HEK293 (cell line): Measurements from ENCODE around the gene ZCCHC14.

Experiments
- ATF2 ChIP-seq: fragments of 450-650 bp; formaldehyde crosslinking; IDR thresholded peaks from 2 replicates; pipeline ENCODE4 v1.5.1; 2016; ENCODE audit warnings: missing biosample characterization, missing genetic modification characterization, low read depth
- BCL11A ChIP-seq: fragments of 450-650 bp; formaldehyde crosslinking; IDR thresholded peaks from 2 replicates; pipeline ENCODE4 v1.5.1; 2016; ENCODE audit warnings: low read depth, missing biosample characterization, missing genetic modification characterization
- CTCF ChIP-seq: fragments of 450-650 bp; formaldehyde crosslinking; IDR thresholded peaks from 2 replicates; pipeline ENCODE4 v1.5.1; 2016; ENCODE audit warnings: missing biosample characterization, missing genetic modification characterization
- KLF10 ChIP-seq: fragments of 450-650 bp; IDR thresholded peaks from 2 replicates; pipeline ENCODE4 v1.5.1; 2018; ENCODE audit warnings: missing biosample characterization, mild to moderate bottlenecking, missing genetic modification characterization
- KLF7 ChIP-seq: fragments of 450-650 bp; formaldehyde crosslinking; IDR thresholded peaks from 2 replicates; pipeline ENCODE4 v1.5.1; 2016; ENCODE audit warnings: missing biosample characterization, missing genetic modification characterization, borderline replicate concordance
- SP7 ChIP-seq: fragments of 450-650 bp; formaldehyde crosslinking; IDR thresholded peaks from 2 replicates; pipeline ENCODE4 v1.5.1; 2016; ENCODE audit warnings: missing biosample characterization, missing genetic modification characterization
- TCF7L2 ChIP-seq: IDR thresholded peaks from 2 replicates; pipeline ENCODE4 v1.6.1; 2011; ENCODE audit warnings: low read depth, mild to moderate bottlenecking, inconsistent platforms, low read length, moderate library complexity, borderline replicate concordance
- ZEB2 ChIP-seq: fragments of 450-650 bp; formaldehyde crosslinking; IDR thresholded peaks from 2 replicates; pipeline ENCODE4 v1.5.1; 2016; ENCODE audit warnings: missing biosample characterization, missing genetic modification characterization
- ZFP37 ChIP-seq: fragments of 450-650 bp; formaldehyde crosslinking; IDR thresholded peaks from 2 replicates; pipeline ENCODE4 v1.5.1; 2016; ENCODE audit warnings: missing biosample characterization, missing genetic modification characterization
- ZFP69B ChIP-seq: fragments of 450-650 bp; formaldehyde crosslinking; IDR thresholded peaks from 2 replicates; pipeline ENCODE4 v1.5.1; 2016; ENCODE audit warnings: missing biosample characterization, missing genetic modification characterization
- ZNF140 ChIP-seq: fragments of 450-650 bp; formaldehyde crosslinking; IDR thresholded peaks from 2 replicates; pipeline ENCODE4 v1.5.1; 2016; ENCODE audit warnings: missing biosample characterization, missing genetic modification characterization
- ZNF157 ChIP-seq: fragments of 450-650 bp; formaldehyde crosslinking; IDR thresholded peaks from 2 replicates; pipeline ENCODE4 v1.5.1; 2016; ENCODE audit warnings: missing biosample characterization, missing genetic modification characterization
- ZNF202 ChIP-seq: fragments of 450-650 bp; formaldehyde crosslinking; IDR thresholded peaks from 2 replicates; pipeline ENCODE4 v1.5.1; 2016; ENCODE audit warnings: missing biosample characterization, missing genetic modification characterization, borderline replicate concordance
- ZNF248 ChIP-seq: fragments of 450-650 bp; formaldehyde crosslinking; IDR thresholded peaks from 2 replicates; pipeline ENCODE4 v1.5.1; 2017; ENCODE audit warnings: missing biosample characterization, missing genetic modification characterization
- ZNF26 ChIP-seq: fragments of 450-650 bp; formaldehyde crosslinking; IDR thresholded peaks from 2 replicates; pipeline ENCODE4 v1.5.1; 2016; ENCODE audit warnings: missing biosample characterization, missing genetic modification characterization
- ZNF423 ChIP-seq: fragments of 450-650 bp; formaldehyde crosslinking; IDR thresholded peaks from 2 replicates; pipeline ENCODE4 v1.5.1; 2016; ENCODE audit warnings: missing biosample characterization, missing genetic modification characterization
- ZNF488 ChIP-seq: fragments of 450-650 bp; formaldehyde crosslinking; IDR thresholded peaks from 2 replicates; pipeline ENCODE4 v1.5.1; 2016; ENCODE audit warnings: missing biosample characterization, missing genetic modification characterization
- ZNF555 ChIP-seq: fragments of 450-650 bp; formaldehyde crosslinking; conservative IDR thresholded peaks from 2 replicates; pipeline ENCODE4 v1.5.1; 2017; ENCODE audit warnings: missing biosample characterization, mild to moderate bottlenecking, missing genetic modification characterization, inconsistent platforms
- ZNF621 ChIP-seq: fragments of 450-650 bp; formaldehyde crosslinking; IDR thresholded peaks from 2 replicates; pipeline ENCODE4 v1.5.1; 2017; ENCODE audit warnings: missing biosample characterization, missing genetic modification characterization
- ZNF777 ChIP-seq: fragments of 450-650 bp; formaldehyde crosslinking; IDR thresholded peaks from 2 replicates; pipeline ENCODE4 v1.5.1; 2017; ENCODE audit warnings: missing biosample characterization, missing genetic modification characterization, borderline replicate concordance
- ZNF837 ChIP-seq: fragments of 450-650 bp; formaldehyde crosslinking; IDR thresholded peaks from 2 replicates; pipeline ENCODE4 v1.5.1; 2016; ENCODE audit warnings: missing biosample characterization, missing genetic modification characterization
- ZSCAN16 ChIP-seq: fragments of 450-650 bp; formaldehyde crosslinking; IDR thresholded peaks from 2 replicates; pipeline ENCODE4 v1.5.1; 2016; ENCODE audit warnings: missing biosample characterization, missing genetic modification characterization
- ZXDB ChIP-seq: fragments of 450-650 bp; formaldehyde crosslinking; IDR thresholded peaks from 2 replicates; pipeline ENCODE4 v1.5.1; 2016; ENCODE audit warnings: missing biosample characterization, missing genetic modification characterization
- TF ChIP-seq, protein P1 (sequence below): fragments of 450-650 bp; formaldehyde crosslinking; IDR thresholded peaks from 2 replicates; pipeline ENCODE4 v1.5.1; 2016; ENCODE audit warnings: missing biosample characterization, missing genetic modification characterization
- TF ChIP-seq, protein P2 (sequence below): fragments of 450-650 bp; formaldehyde crosslinking; conservative IDR thresholded peaks from 2 replicates; pipeline ENCODE4 v1.5.1; 2016; ENCODE audit warnings: low read depth, missing biosample characterization, missing genetic modification characterization

The ZCCHC14 gene

DNA sequence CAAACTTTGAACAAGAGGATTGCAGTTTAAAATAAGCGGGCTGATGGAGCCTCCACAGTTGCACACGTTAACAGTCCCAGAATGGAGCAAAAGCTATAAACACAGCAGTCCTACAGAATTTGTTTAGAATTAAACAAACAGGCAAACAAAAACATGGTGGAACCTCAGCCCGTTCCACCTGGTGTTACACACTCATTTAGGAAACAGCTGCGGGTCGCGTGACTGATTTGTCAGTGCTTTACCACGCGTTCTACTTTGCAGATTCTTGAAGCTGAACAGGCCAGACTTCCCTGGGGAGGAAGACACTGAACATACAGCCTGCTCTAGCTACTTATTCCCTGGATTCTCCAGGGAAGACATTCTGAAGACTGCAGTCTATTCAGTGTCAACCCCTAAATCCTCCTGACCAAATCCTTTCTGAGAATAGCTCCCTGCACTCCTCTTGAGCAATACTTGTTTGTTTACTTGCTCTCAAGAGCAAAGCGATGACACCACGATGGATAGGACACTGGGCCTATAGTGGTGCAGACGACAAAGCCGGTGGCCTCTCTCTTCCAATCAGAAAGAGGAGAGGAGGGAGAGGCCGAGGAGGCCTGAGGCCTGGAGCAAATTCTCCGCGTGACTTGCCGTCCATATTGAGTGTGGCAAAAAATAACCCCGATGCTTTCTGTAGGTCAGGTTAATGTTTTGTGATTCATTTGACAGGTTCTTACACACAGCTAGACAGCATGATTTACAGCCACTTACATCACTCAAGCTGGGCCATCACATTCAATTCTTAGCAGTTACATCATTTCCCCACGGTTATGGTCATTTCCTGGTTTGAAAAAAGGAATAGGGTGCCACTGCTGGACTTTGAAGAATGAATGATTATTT is 104.6 kb downstream of the ZCCHC14 start (continued):
- TF ChIP-seq ZNF621 (no peak), KLF10 (tag by site-specific recombination) (peak; percentile 97), ZNF488 (tag by site-specific recombination) (no peak), ZSCAN16 (no peak), CTCF (tag by site-specific recombination) (no peak), TCF7L2 (peak; percentile 73), ZXDB (tag by site-specific recombination) (peak; percentile 87), ATF2 (tag by site-specific recombination) (peak; percentile 95), ZFP37 (tag by site-specific recombination) (no peak), ZEB2 (peak; percentile 98), ZFP69B (tag by site-specific recombination) (no peak; the same call in 1 of the 2 replicates), ZNF248 (tag by site-specific recombination) (no peak), ZNF777 (tag by site-specific recombination) (no peak), ZNF837 (tag by site-specific recombination) (no peak), BCL11A (peak; percentile 88; the same call in 1 of the 2 replicates), KLF7 (no peak), SP7 (tag by site-specific recombination) (peak; percentile 93), ZNF140 (tag by site-specific recombination) (no peak), ZNF157 (no peak), ZNF26 (tag by site-specific recombination) (no peak), ZNF202 (no peak), ZNF555 (tag by site-specific recombination) (no peak), ZNF423 (tag by site-specific recombination) (no peak)
- TF ChIP-seq, protein P1, sequence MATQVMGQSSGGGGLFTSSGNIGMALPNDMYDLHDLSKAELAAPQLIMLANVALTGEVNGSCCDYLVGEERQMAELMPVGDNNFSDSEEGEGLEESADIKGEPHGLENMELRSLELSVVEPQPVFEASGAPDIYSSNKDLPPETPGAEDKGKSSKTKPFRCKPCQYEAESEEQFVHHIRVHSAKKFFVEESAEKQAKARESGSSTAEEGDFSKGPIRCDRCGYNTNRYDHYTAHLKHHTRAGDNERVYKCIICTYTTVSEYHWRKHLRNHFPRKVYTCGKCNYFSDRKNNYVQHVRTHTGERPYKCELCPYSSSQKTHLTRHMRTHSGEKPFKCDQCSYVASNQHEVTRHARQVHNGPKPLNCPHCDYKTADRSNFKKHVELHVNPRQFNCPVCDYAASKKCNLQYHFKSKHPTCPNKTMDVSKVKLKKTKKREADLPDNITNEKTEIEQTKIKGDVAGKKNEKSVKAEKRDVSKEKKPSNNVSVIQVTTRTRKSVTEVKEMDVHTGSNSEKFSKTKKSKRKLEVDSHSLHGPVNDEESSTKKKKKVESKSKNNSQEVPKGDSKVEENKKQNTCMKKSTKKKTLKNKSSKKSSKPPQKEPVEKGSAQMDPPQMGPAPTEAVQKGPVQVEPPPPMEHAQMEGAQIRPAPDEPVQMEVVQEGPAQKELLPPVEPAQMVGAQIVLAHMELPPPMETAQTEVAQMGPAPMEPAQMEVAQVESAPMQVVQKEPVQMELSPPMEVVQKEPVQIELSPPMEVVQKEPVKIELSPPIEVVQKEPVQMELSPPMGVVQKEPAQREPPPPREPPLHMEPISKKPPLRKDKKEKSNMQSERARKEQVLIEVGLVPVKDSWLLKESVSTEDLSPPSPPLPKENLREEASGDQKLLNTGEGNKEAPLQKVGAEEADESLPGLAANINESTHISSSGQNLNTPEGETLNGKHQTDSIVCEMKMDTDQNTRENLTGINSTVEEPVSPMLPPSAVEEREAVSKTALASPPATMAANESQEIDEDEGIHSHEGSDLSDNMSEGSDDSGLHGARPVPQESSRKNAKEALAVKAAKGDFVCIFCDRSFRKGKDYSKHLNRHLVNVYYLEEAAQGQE (tag by site-specific recombination): no peak
- TF ChIP-seq, protein P2, sequence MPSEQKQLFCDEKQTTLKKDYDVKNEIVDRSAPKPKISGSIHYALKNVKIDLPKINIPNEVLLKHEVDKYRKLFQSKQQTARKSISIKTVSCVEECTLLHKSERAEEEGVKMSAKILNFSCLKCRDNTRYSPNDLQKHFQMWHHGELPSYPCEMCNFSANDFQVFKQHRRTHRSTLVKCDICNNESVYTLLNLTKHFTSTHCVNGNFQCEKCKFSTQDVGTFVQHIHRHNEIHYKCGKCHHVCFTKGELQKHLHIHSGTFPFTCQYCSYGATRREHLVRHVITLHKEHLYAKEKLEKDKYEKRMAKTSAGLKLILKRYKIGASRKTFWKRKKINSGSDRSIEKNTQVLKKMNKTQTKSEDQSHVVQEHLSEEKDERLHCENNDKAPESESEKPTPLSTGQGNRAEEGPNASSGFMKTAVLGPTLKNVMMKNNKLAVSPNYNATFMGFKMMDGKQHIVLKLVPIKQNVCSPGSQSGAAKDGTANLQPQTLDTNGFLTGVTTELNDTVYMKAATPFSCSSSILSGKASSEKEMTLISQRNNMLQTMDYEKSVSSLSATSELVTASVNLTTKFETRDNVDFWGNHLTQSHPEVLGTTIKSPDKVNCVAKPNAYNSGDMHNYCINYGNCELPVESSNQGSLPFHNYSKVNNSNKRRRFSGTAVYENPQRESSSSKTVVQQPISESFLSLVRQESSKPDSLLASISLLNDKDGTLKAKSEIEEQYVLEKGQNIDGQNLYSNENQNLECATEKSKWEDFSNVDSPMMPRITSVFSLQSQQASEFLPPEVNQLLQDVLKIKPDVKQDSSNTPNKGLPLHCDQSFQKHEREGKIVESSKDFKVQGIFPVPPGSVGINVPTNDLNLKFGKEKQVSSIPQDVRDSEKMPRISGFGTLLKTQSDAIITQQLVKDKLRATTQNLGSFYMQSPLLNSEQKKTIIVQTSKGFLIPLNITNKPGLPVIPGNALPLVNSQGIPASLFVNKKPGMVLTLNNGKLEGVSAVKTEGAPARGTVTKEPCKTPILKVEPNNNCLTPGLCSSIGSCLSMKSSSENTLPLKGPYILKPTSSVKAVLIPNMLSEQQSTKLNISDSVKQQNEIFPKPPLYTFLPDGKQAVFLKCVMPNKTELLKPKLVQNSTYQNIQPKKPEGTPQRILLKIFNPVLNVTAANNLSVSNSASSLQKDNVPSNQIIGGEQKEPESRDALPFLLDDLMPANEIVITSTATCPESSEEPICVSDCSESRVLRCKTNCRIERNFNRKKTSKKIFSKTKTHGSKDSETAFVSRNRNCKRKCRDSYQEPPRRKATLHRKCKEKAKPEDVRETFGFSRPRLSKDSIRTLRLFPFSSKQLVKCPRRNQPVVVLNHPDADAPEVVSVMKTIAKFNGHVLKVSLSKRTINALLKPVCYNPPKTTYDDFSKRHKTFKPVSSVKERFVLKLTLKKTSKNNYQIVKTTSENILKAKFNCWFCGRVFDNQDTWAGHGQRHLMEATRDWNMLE: peak; percentile 58
